Karpas-422 (cell line): ENCODE data around the gene PPP2R2B. TPM values are rescaled to one million over a fixed set of nuclear protein-coding genes. Genes with fewer than 3 reads are reported as not detected.

Experiments used
- DNase-seq: peaks from one replicate; pipeline ENCODE4 v3.0.0-alpha.2; 2015
- H2AFZ ChIP-seq: fragments of 200-600 bp; sonication (generic); 2 replicates; pipeline ENCODE4 v1.6.1; 2014; ENCODE audit warnings: antibody characterized with exemption, low read length, mixed read lengths
- H3K27ac ChIP-seq: fragments of 200-600 bp; sonication (generic); 2 replicates; pipeline ENCODE4 v1.5.1; 2014; ENCODE audit warnings: mild to moderate bottlenecking, low read length, moderate library complexity
- H3K27me3 ChIP-seq: fragments of 200-600 bp; sonication (generic); 2 replicates; pipeline ENCODE4 v1.6.1; 2014; ENCODE audit warnings: low read length, mixed read lengths
- H3K36me3 ChIP-seq: fragments of 200-600 bp; sonication (generic); 2 replicates; pipeline ENCODE4 v1.6.1; 2014; ENCODE audit warnings: low read length, mixed read lengths; ENCODE audit not compliant: insufficient read depth
- H3K4me1 ChIP-seq: fragments of 200-600 bp; sonication (generic); 2 replicates; pipeline ENCODE4 v1.6.1; 2014; ENCODE audit warnings: mild to moderate bottlenecking, low read length, mixed read lengths
- H3K4me2 ChIP-seq: fragments of 200-600 bp; sonication (generic); 2 replicates; pipeline ENCODE4 v1.6.1; 2014; ENCODE audit warnings: low read length, low read depth, mild to moderate bottlenecking; ENCODE audit not compliant: poor library complexity, severe bottlenecking
- H3K4me3 ChIP-seq: fragments of 200-600 bp; sonication (generic); 2 replicates; pipeline ENCODE4 v1.5.1; 2014; ENCODE audit warnings: mild to moderate bottlenecking, antibody characterized with exemption, low read length, mixed read lengths
- H3K79me2 ChIP-seq: fragments of 200-600 bp; sonication (generic); 2 replicates; pipeline ENCODE4 v1.6.1; 2014; ENCODE audit warnings: mild to moderate bottlenecking, low read length, mixed read lengths
- H3K9ac ChIP-seq: fragments of 200-600 bp; sonication (generic); 2 replicates; pipeline ENCODE4 v1.6.0; 2014; ENCODE audit warnings: low read length
- H3K9me2 ChIP-seq: fragments of 200-600 bp; sonication (generic), shearing (Covaris generic); replicated peaks from 2 replicates; pipeline ENCODE4 v1.6.0; 2014; ENCODE audit warnings: mild to moderate bottlenecking, low read length, moderate library complexity; ENCODE audit not compliant: insufficient read depth
- H3K9me3 ChIP-seq: fragments of 300-700, 200-600 bp; sonication (generic); 2 replicates; pipeline ENCODE4 v1.6.1; 2014; ENCODE audit warnings: low read length, mixed read lengths
- H4K20me1 ChIP-seq: fragments of 200-600 bp; sonication (generic); 2 replicates; pipeline ENCODE4 v1.6.1; 2014; ENCODE audit warnings: mild to moderate bottlenecking, antibody characterized with exemption, low read length, low read depth; ENCODE audit not compliant: insufficient read depth
- total RNA-seq: library from RNA; depleted of rRNA; stranded (reverse); fragments of >200 nt; shearing (Covaris generic); gene quantifications from 2 replicates; pipeline ENCODE4 v1.2.3, GENCODE V29; 2014; ENCODE audit warnings: low replicate concordance

The PPP2R2B gene
- total RNA-seq, 1 experiment from 2014 or later: not detected

- no peak overlapping the region for H3K9ac ChIP-seq
- H3K9me3 ChIP-seq: no peaks in the 10 kb centered on the region
- H2AFZ ChIP-seq: no peak overlapping the region
- H3K36me3 ChIP-seq: no peaks in the 10 kb centered on the region
- no peak overlapping the region for H3K4me2 ChIP-seq
- no peak for DNase-seq
- H3K9me2 ChIP-seq: no peaks in the 10 kb centered on the region
- no peaks in the 10 kb centered on the region for H3K27me3 ChIP-seq
- H3K79me2 ChIP-seq: no peaks in the 10 kb centered on the region
- H3K4me1 ChIP-seq: no peaks in the 10 kb centered on the region
- H3K27ac ChIP-seq: no peak overlapping the region
- no peaks in the 10 kb centered on the region for H4K20me1 ChIP-seq
- H3K4me3 ChIP-seq: no peak overlapping the region
These were observed 174.7 kb downstream of the PPP2R2B start for GRCh38 chr5:146703899-146704298.

GRCh38 chr5:146703499-146703898, 175.1 kb downstream of the PPP2R2B start:
- Histone ChIP-seq H3K9ac (no peak overlapping the region), H3K4me2 (no peak overlapping the region), H3K4me3 (no peak overlapping the region), H3K79me2 (no peaks in the 10 kb centered on the region), H3K9me2 (no peaks in the 10 kb centered on the region), H3K9me3 (no peaks in the 10 kb centered on the region), H3K4me1 (no peaks in the 10 kb centered on the region), H3K36me3 (no peaks in the 10 kb centered on the region), H3K27ac (no peak overlapping the region), H3K27me3 (no peaks in the 10 kb centered on the region), H4K20me1 (no peaks in the 10 kb centered on the region), H2AFZ (no peak overlapping the region)
- DNase-seq: no peak

- H2AFZ ChIP-seq: no peak overlapping the region
- no peaks in the 10 kb centered on the region for H3K9me2 ChIP-seq
- H4K20me1 ChIP-seq: no peaks in the 10 kb centered on the region
- no peaks in the 10 kb centered on the region for H3K27me3 ChIP-seq
- no peaks in the 10 kb centered on the region for H3K4me1 ChIP-seq
- no peak overlapping the region for H3K4me2 ChIP-seq
- no peaks in the 10 kb centered on the region for H3K9me3 ChIP-seq
- H3K9ac ChIP-seq: no peak overlapping the region
- no peak for DNase-seq
- no peak overlapping the region for H3K4me3 ChIP-seq
- H3K36me3 ChIP-seq: no peaks in the 10 kb centered on the region
- no peak overlapping the region for H3K27ac ChIP-seq
- H3K79me2 ChIP-seq: no peaks in the 10 kb centered on the region
These were observed 178.7 kb downstream of the PPP2R2B start for GRCh38 chr5:146699664-146700418.

GRCh38 chr5:146699138-146699537, 179.4 kb downstream of the PPP2R2B start:
- Histone ChIP-seq H3K4me3 (no peak overlapping the region), H3K9ac (no peak overlapping the region), H3K4me2 (no peak overlapping the region), H3K27me3 (no peaks in the 10 kb centered on the region), H4K20me1 (no peaks in the 10 kb centered on the region), H3K9me2 (no peaks in the 10 kb centered on the region), H3K4me1 (no peaks in the 10 kb centered on the region), H3K79me2 (no peaks in the 10 kb centered on the region), H3K36me3 (no peaks in the 10 kb centered on the region), H3K27ac (no peak overlapping the region), H3K9me3 (no peaks in the 10 kb centered on the region), H2AFZ (no peak overlapping the region)
- no peak for DNase-seq

GRCh38 chr5:146698651-146699050, 179.9 kb downstream of the PPP2R2B start:
- Histone ChIP-seq H3K36me3 (no peaks in the 10 kb centered on the region), H3K9me2 (no peaks in the 10 kb centered on the region), H2AFZ (no peak overlapping the region), H3K27ac (no peak overlapping the region), H3K27me3 (no peaks in the 10 kb centered on the region), H4K20me1 (no peaks in the 10 kb centered on the region), H3K9ac (no peak overlapping the region), H3K4me1 (no peaks in the 10 kb centered on the region), H3K4me2 (no peak overlapping the region), H3K9me3 (no peaks in the 10 kb centered on the region), H3K79me2 (no peaks in the 10 kb centered on the region), H3K4me3 (no peak overlapping the region)
- no peak for DNase-seq

GRCh38 chr5:146697211-146697610, 181.3 kb downstream of the PPP2R2B start:
- H2AFZ ChIP-seq: no peak overlapping the region
- H3K79me2 ChIP-seq: no peaks in the 10 kb centered on the region
- DNase-seq: no peak
- no peaks in the 10 kb centered on the region for H3K4me1 ChIP-seq
- no peaks in the 10 kb centered on the region for H3K27me3 ChIP-seq
- H3K36me3 ChIP-seq: no peaks in the 10 kb centered on the region
- H3K4me3 ChIP-seq: no peak overlapping the region
- H3K9ac ChIP-seq: no peak overlapping the region
- no peaks in the 10 kb centered on the region for H3K9me3 ChIP-seq
- no peak overlapping the region for H3K27ac ChIP-seq
- H3K9me2 ChIP-seq: no peaks in the 10 kb centered on the region
- no peak overlapping the region for H3K4me2 ChIP-seq
- no peaks in the 10 kb centered on the region for H4K20me1 ChIP-seq

GRCh38 chr5:146695646-146696045, 182.9 kb downstream of the PPP2R2B start:
- Histone ChIP-seq H4K20me1 (no peaks in the 10 kb centered on the region), H3K4me2 (no peak overlapping the region), H3K9me3 (no peaks in the 10 kb centered on the region), H3K27ac (no peak overlapping the region), H3K27me3 (no peaks in the 10 kb centered on the region), H3K9me2 (no peaks in the 10 kb centered on the region), H3K4me1 (no peaks in the 10 kb centered on the region), H3K9ac (no peak overlapping the region), H3K4me3 (no peak overlapping the region), H2AFZ (no peak overlapping the region), H3K79me2 (no peaks in the 10 kb centered on the region), H3K36me3 (no peaks in the 10 kb centered on the region)
- no peak for DNase-seq

- Histone ChIP-seq H3K27ac (no peak overlapping the region), H3K9me3 (no peaks in the 10 kb centered on the region), H3K27me3 (no peaks in the 10 kb centered on the region), H2AFZ (no peak overlapping the region), H3K9me2 (no peaks in the 10 kb centered on the region), H3K4me3 (no peak overlapping the region), H3K79me2 (no peaks in the 10 kb centered on the region), H3K4me1 (no peaks in the 10 kb centered on the region), H3K36me3 (no peaks in the 10 kb centered on the region), H3K4me2 (no peak overlapping the region), H3K9ac (no peak overlapping the region), H4K20me1 (no peaks in the 10 kb centered on the region)
- DNase-seq: no peak
These were observed 187.6 kb downstream of the PPP2R2B start for GRCh38 chr5:146690880-146691355.
